SK-N-MC (cell line): ENCODE results near the gene TMEM39B.
"Not testable (repeated sequence)": the region's sequence is repeated elsewhere in the genome, so short reads cannot be mapped to it uniquely, and the experiment has no call there.

ENCODE experiments used
- EZH2 ChIP-seq: fragments of 200-600 bp; sonication (generic); IDR thresholded peaks from one replicate; pipeline ENCODE4 v1.6.1; 2017; ENCODE audit warnings: antibody characterized with exemption
- FOXP2 ChIP-seq: optimal IDR thresholded peaks from 2 replicates; pipeline ENCODE3; 2011; ENCODE audit warnings: mild to moderate bottlenecking, moderate library complexity; ENCODE audit not compliant: insufficient read depth; ENCODE audit errors: extremely low read length, control extremely low read depth
- POLR2AphosphoS5 ChIP-seq: IDR thresholded peaks from 2 replicates; pipeline ENCODE4 v1.6.1; 2012; ENCODE audit warnings: mild to moderate bottlenecking, low read depth, low read length, borderline replicate concordance

GRCh38 chr1:32086381-32086780, 13.6 kb downstream of the TMEM39B start:
- TF ChIP-seq EZH2, POLR2AphosphoS5, FOXP2: not testable (repeated sequence)
